GM21825 (cell line): Measurements from ENCODE around the gene CPNE2.
"Not testable (repeated sequence)": the region's sequence is repeated elsewhere in the genome, so short reads cannot be mapped to it uniquely, and the experiment has no call there.

ENCODE experiments used
- ATAC-seq: cut with Tn5 transposase; IDR thresholded peaks from one replicate; pipeline ENCODE4 v1.9.1; 2021; ENCODE audit warnings: mild to moderate bottlenecking, moderate library complexity; ENCODE audit not compliant: unreplicated experiment

CPNE2 gene

DNA sequence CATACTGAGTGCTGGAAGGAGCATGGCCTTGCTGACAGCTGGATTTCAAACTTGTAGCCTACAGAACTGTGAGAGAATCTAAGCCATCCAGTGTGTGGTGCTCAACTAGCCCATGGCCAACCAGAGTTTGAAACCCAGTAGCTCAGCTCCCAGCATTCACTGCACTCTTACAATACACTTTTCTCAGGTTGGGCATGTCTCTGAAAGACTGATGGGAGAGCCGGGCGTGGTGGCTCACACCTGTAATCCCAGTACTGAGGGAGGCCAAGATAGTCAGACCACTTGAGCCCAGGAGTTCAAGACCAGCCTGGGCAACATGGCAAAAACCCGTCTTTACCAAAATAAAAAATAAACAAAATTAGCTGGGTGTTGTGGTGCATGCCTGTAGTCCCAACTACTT is 3.8 kb downstream of the CPNE2 start:
- ATAC-seq = no peak

DNA sequence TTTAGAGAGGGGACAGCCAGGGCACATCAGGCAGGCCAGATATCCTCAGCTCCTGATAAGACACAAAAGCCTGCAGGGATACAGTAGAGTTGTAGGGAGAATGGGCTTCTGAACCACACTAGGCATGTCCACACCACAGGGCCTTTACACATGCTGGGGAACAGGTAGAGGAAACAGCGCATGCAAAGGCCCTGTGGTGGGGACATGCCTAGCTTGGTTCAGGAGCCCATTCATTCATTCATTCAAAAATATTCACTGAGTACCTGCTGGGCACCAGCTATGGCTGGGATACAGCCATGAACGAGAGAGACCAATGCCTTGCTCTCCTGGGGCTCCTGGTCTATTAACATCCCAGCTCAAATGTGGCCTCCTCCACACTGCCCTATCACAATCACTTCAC is 4.4 kb downstream of the CPNE2 start:
- ATAC-seq = no peak

DNA sequence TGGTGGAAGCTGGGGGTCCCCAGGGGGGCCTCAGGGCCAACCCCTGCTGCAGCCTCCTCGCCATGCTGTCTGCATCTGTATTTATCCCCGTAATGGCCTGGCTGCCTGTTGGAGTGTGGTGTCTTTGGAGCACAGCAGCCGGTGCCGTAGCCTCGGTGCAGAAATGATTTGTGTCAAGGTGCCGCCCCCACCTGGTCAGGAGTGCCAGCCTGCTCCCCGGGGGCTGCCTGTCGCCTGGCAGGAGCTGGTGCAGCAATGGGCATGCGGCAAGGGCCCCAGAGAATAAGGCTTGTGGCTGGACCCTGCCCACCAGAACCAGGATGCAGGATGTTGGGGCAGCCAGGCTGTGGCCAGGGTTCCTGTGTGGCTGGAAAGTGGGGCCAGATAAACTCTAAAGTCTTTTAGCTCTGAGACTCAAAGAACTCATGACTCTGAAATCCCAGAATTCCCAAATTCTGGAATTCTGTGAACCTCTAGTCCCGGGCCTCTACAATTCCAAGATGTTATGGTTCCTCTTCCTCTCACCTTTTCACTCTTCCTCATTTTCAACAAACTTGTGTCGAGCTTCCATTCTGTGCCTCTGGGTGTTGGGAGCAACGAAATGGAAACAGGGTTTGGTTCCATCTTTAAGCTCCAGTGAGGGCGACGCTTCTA is 5.9 kb downstream of the CPNE2 start:
- no peak for ATAC-seq

DNA sequence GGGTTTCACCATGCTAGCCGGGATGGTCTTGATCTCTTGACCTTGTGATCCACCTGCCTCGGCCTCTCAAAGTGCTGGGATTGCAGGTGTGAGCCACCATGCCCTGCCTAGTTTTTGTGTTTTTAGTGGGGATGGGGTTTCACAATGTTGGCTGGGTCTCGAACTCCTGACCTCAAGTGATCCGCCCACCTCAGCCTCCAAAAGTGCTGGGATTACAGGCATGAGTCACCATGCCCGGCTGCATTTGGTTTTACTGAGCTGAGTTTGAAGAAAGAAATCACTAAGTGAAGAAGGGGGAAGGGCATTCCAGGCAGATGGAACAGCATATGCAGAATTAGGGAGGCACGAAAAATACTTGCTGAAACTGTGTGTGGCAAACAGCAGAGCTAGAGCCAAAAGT is 7.6 kb downstream of the CPNE2 start:
- ATAC-seq = not testable (repeated sequence)

DNA sequence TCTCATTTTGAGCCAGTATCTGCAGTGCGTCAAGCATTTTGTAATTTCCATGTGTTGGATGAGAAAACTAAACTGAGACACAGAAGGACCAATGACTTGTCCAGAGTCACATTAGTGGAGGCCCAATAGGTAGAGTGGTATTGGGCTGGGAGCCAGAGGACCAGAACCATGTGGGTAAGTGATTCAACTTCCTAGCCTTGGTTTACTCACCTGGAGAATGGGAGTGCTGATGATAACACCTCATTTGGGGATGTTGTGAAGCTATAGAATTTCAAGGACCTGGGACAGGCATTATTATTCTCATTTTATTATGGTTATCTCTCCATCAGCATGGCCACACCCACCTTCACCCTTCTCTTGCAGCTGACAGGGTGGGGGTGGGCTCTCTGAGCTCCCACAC is 8.1 kb downstream of the CPNE2 start:
- no peak for ATAC-seq

DNA sequence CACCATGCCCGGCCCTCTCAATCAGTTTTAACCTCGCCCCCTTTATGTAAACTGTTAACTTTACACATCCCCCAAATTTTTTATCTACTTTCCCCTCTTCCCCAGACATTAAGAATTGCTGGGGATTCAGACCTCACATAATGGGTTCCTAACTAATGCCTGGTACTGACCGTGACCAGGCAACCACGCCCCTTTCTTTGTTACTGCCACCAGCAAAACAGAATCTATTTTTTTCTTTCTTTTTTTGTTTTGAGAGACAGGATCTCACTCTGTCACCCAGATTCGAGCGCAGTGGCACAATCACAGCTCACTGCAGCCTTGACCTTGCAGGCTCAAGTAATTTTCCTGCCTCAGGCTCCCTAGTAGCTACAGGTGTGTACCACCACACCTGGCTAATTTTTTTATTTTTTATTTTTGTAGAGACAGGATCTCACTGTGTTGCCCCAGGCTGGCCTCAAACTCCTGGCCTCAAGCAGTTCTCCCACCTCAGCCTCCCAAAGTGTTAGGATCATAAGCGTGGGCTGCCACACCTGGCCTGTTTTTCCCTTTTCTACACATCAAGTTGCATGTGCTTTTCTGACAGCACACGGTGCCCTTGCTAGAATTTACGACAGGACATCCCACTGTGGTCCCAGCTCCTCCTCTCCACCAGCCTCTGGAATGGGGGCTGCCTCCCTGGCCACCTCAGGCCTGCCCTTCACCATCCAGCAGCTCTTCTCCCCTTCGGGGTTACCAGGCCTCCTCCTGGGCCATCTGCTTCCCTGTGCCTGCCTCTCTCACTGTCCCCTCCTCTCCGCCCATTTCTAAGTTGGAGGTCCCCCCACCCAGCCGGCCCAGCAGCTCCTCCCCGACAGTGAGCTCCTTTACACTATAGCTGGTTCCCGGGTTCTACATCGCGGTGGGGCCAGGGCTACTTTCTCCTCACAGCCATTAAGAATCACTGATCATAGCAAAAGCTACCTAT is 10.8 kb downstream of the CPNE2 start:
- ATAC-seq = no peak

DNA sequence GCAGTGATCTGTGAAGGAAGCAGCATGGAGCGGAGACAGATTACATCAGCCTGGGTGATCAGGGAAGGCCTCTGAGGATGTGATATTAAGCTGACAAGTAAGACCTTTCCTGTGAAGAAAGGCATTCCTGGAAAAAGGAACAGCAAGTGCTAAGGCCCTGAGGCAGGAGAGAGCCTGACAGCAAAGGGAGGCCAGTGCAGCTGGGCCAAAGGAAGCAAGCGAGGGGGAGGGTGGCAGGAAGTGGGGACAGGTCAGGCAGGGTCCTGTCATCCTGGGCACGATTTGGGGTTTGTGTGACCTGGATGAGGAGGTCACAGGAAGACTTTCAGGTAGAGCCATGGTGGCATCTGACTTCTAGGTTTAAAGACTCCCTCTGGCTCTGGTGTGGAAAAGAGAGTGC is 12.3 kb downstream of the CPNE2 start:
- ATAC-seq = no peak

DNA sequence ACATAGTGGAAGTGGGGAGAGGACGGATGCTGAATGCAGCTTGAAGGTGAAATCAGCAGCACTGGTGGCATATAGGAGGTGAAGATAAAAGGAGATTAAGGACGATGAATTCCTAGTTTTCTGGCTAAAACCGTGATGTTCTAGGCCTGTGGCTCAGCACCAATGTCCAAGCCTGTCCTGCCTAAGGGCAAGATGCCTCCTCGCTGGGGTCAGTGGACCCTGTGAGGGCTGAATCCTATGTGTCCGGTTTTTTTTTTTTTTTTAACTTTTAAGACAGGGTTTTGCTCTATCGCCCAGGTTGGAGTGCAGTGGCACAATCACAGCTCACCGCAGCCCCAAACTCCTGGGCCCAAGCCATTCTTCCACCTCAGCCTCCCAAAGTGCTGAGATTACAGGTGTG is 12.8 kb downstream of the CPNE2 start:
- no peak for ATAC-seq

DNA sequence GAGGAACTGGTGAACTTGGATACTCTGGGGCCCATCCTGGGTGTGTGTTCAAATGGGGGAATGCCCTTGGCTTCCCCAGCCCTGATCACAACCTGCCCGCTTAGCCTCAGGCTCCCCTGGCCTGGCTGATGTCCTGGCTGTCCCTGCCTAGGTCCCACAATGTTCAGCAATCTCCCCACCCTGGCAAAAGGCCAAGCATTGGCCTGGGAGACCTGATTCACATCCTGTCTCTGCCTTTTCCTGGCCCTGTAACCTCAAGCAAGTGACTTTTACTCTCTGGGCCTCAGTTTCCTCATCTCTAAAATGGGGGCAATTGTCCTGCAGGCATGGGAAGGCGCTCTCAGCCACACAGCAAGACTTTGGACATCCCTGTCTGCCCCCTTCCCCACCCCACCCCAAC is 14.4 kb downstream of the CPNE2 start:
- ATAC-seq = no peak

DNA sequence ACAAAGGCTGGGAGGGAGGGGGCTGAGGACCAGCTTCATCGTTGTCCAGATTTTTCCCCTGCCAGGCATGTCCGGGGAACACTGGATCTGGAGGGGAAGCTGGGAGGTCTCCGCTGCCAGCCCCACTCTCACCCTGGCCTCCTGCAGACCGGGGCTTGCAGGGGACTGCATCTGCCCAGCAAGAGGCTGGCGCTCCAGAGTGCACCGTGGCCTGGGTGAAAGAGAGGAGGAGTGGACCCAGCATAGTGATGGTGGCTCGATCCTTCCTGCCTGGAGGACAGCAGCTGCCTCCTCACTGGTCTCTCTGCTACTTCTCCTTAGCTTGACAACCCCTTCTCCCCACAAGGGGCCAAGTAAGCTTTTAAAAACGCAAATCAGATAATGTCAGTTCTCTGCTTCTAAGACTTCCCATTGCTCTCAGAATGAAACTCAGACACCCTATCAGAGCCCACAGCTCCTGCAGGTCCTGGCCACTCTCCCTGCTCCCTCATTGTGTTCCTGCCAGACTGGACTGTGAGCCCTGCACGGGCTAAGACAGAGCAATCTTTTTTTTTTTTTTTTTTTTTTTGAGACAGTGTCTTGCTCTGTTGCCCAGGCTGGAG is 15.0 kb downstream of the CPNE2 start:
- ATAC-seq = no peak

DNA sequence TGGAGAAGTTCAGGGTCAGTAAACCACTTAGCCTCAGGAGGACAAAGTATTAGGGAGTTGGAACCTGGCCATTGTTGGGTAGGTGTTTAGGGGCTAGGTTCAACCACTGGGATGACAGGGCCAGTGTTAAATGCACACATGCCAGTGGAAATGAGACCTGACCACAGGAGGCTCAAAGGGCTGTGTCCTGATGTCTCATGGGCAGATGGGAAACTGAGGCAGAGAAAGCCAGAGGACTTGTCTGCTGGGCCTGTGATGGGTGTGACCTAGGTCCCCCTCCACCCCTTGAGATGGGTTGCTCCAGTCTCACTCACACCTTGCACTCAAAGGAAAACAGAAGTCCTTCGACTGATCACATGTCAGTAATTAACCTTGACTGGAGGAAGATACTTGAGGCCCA is 16.0 kb downstream of the CPNE2 start:
- no peak for ATAC-seq

DNA sequence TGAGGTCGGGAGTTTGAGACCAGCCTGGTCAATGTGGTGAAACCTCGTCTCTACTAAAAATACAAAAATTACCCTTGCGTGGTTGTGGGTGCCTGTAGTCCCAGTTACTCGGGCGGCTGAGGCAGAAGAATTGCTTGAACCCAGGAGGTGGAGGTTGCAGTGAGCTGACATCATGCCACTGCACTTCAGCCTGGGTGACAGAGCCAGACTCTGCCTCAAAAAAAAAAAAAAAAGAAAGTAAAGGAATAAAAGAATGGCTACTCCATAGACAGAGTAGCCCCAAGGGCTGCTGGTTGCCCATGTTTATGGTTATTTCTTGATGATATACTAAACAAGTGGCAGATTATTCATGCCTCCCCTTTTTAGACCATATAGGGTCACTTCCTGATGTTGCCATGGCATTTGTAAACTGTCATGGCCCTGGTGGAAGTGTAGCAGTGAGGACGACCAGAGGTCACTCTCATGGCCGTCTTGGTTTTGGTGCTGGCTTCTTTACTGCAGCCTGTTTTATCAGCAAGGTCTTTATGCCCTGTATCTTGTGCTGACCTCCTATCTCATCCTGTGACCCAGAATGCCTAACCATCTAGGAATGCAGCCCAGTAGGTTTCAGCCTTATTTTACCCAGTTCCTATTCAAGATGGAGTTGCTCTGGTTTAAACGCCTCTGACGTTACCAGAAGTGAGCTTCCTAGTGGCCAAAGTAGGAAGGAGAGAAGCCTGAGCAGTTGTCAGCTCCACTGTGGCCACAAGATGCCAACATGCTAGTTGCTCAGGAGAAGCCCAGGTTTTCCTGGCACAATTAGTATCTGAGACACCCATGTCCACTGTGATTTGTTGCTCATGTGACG is 17.1 kb downstream of the CPNE2 start:
- ATAC-seq = not testable (repeated sequence)

DNA sequence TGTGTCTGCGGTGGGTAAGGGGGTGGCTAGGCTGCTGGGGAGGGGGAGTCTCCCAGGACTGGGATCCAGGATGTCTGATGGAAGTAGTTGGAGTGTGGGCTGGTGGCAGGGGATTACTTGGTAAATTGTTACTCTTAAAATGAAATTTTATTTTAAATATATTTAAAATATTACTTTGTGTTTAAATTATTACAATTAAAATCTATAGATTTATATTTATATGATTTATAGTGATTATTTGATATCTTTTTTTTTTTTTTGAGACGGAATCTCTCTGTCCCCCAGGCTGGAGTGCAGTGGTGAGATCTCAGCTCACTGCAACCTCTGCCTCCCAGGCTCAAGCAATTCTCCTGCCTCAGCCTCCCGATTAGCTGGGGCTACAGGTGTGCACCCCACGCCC is 18.6 kb downstream of the CPNE2 start:
- ATAC-seq = no peak

DNA sequence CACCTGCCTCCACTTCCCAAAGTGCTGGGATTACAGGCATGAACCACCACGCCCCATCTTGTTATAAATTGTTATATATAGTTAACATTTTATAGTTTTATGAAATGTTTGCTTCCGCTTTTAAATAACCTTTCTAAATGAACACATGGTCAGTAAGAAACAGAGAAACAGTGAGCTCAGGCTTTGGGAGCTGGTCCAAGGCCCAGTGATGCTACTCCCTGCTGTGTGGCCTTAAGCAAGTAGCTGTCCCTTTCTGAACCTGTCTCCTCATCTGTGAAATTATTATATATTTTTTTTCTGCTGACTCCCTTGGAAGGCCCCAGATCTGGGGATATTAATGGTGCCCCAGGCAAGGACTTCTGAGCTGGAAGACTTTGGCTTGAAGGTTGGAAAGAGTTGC is 19.0 kb downstream of the CPNE2 start:
- no peak for ATAC-seq

DNA sequence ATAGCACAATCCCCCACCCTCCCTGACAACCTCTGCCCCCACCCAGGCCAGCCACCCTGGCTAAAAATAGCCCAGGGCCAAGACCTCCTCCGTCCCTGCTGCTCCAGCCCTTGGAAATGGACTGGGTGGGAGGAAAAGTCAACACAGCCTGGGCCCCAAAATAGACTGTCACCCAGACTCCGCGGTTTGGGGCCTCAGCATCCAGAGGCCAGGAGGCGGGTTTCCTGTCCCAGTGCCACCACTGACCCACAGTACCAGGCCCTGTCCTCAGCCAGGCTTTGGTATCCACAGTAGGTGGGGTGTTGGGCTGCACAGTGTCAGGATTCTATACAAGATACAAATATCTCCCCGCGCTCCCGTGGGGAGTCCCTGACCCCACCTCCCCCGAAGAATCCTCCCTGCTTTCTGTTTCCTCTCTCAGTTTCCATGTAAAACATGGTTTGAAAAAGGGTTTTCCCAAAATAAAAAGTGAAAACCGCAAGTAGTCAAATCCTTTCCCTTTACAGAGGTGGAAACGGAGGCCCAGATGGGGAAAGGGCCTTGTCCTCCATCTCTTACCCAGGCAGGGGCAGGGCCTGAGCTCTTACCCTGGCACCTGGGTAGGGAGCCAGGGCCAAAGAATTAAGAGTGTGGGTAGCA is 20.1 kb downstream of the CPNE2 start:
- ATAC-seq = no peak

DNA sequence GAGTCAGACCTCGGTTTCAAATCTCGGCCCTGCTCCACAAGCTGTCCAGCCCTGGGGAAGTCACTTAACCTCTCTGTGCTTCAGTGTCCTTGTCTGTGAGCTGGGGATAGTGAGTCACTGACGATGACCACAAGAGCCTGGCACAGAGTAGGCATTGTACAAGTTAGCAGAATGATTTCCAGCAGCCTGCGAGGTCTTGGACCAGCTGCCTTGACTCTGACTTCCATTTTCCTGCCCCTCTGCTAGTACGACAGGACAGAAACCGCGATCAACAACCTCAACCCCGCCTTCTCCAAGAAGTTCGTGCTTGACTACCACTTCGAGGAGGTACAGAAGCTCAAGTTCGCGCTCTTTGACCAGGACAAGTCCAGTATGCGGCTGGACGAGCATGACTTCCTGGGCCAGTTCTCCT is 20.7 kb downstream of the CPNE2 start:
- ATAC-seq = no peak

DNA sequence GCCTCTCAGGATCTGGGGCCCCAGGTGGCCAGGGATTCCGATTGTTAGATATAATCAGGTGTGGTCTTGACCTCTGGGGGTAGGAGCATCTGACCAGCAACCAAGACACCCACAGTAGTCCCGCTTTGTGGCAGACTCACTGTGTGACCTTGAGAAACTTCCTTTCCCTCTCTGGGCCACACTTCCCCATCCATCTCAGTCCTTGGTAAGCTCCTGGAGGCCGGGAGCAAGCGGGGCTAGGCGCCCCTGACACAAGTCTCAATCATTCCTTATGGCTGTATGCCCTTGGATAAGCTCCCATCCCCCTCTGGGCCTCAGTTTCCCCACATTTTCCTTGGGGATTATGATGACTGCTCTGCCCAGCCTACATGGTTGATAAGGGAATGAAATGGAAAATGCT is 21.3 kb downstream of the CPNE2 start:
- ATAC-seq = no peak

DNA sequence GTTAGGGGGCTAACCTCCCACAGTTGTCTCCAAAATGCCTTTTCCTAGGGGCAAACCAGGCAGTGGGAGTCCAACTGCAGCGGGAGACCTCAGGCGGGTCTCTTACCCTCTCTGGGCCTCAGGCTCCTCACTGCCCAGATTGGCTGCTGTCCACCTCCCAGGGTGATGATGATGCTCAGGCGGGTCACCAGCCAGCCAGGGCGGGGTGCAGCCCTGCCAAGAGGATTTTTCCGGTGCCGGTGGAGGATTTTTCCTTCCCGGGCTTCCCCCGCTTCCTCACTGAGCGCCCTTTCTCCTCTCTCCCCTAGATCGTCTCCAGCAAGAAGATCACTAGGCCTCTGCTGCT is 22.8 kb downstream of the CPNE2 start:
- no peak for ATAC-seq

DNA sequence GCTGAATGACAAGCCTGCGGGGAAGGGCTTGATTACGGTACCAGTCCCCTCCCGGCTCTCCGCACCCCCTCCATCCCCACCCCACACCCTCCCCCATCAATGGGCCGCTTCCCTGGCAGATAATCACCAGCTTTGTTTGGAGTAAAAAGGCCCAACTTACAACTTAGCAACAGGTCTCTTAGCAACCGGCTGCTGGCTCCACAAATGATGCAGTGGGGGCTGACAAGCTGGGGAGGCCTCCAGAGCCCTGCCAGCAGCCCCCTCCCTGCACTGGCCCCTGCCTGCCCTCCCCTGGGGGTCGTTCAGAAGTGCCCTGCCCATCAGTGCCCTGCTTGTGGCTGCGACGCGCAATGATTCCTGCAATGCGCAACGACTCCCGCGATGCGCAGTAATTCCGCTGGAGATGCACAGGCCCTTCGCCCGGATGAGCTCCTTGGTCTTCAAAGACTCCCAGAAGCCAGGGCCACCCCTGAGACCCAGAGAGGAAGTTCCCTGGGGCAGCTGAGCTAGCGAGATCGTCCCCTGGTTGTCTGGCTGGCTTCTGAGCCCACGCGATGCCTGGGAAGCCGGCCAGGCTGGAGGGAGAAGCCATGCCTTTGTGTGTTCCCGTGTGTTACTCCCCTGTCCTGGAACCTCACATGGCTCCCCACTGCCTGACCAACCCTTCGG is 23.3 kb downstream of the CPNE2 start:
- ATAC-seq = no peak

DNA sequence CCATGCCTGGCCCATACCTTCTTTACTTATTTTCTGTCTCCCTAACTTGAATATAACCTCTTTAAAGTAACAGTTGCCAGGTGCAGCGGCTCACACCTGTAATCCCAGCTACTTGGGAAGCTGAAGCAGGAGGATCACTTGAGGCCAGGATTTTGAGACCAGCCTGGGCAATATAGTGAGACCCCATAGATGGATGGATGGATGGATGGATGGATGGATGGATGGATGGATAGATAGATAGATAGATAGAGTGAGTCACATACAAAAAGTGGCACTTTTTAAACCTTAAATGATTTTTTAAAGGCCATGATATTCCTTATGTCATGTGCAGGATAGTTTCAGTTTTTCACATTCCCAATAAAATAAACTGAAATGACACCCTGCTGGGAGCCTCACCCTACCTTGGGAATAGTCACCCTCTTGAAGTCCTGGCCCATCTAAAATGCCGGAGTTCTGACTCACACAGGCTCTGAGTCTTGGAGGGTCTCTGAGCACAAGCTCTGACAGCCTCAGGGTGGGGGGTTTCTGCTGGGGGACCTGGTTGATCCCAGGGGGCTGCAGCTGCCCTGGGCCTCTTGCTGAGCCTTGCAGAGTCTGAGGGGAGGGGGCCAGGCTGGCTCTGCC is 26.2 kb downstream of the CPNE2 start:
- ATAC-seq = no peak
